HepG2 (cell line): ENCODE data around the gene ACOT2. TPM values are rescaled to one million over a fixed set of nuclear protein-coding genes. Genes with fewer than 3 reads are reported as not detected.
"Not testable (repeated sequence)": the region's sequence is repeated elsewhere in the genome, so short reads cannot be mapped to it uniquely, and the experiment has no call there.

ENCODE experiments used
- ATAC-seq: fragments of 200-7000 bp; cut with Tn5 transposase; 3 replicates; pipeline ENCODE4 v1.9.1; 2020; ENCODE audit warnings: mild to moderate bottlenecking, moderate library complexity
- BruUV-seq: library from RNA; stranded (reverse); fragments of 400-500 nt; replicated peaks from 2 replicates; lab custom pipeline; 2021; lab: Mats Ljungman, UMichigan
- CTCF ChIA-PET: fragments of 300-600 bp; formaldehyde crosslinking; extraction: SDS; loops from one replicate; lab custom pipeline; 2021; ENCODE audit warnings: low total read pairs, inconsistent platforms, low intra/inter-chr PET ratio; lab: Yijun Ruan, JAX
- POLR2A ChIA-PET: fragments of 350-600 bp; sonication (Branson Sonifier 250); formaldehyde crosslinking; loops from one replicate; lab custom pipeline; 2020; ENCODE audit warnings: antibody characterized with exemption, inconsistent platforms; lab: Yijun Ruan, JAX
- DNase-seq: peaks from one replicate; pipeline ENCODE4 v3.0.0-alpha.2; 2015; ENCODE audit warnings: low spot score
- FAIRE-seq: peaks from 3 replicates; lab custom pipeline; 2011; peaks lifted over from hg19 to GRCh38; lab: Jason Lieb, UNC
- H2AFZ ChIP-seq: one replicate; pipeline ENCODE4 v1.6.1; 2011; ENCODE audit warnings: low read length, inconsistent platforms
- H3K27ac ChIP-seq: fragments of 300-600 bp; 3 replicates; pipeline ENCODE4 v1.8.0; 2011; ENCODE audit warnings: mixed run types, mild to moderate bottlenecking, mixed read lengths, low read length, inconsistent platforms; ENCODE audit not compliant: insufficient read depth; ENCODE audit errors: extremely low read length
- H3K27me3 ChIP-seq, 2 experiments: fragments of 200-600 bp in 1 of 2; 2 replicates in 1 of 2; 3 replicates in 1 of 2; pipeline versions ENCODE4 v1.6.0 to v1.8.0; 2011; ENCODE audit warnings: low read length in 2 of 2, mild to moderate bottlenecking in 2 of 2, moderate library complexity in 2 of 2, inconsistent platforms in 1 of 2; ENCODE audit not compliant: insufficient read depth in 2 of 2, control insufficient read depth in 1 of 2
- H3K36me3 ChIP-seq, 2 experiments: fragments of 200-600 bp in 1 of 2; replicated peaks in 1 of 2; 2 replicates in 1 of 2; 3 replicates in 1 of 2; pipeline versions ENCODE4 v1.5.1 to v1.8.0; 2011; ENCODE audit warnings: low read length in 2 of 2, inconsistent platforms in 1 of 2; ENCODE audit not compliant: insufficient read depth in 2 of 2, control insufficient read depth in 1 of 2
- H3K4me1 ChIP-seq: 2 replicates; pipeline ENCODE4 v1.5.1; 2012; ENCODE audit warnings: low read length, inconsistent platforms; ENCODE audit not compliant: insufficient read depth
- H3K4me2 ChIP-seq: 2 replicates; pipeline ENCODE4 v1.6.0; 2011; ENCODE audit warnings: low read depth, low read length, inconsistent platforms
- H3K4me3 ChIP-seq, 3 experiments: fragments of 200-600 bp in 1 of 3; sonication (generic), shearing (Covaris generic) in 1 of 3; replicated peaks in 1 of 3; 2 replicates each; pipeline ENCODE4 v1.5.1; 2011 to 2016; ENCODE audit warnings: low read length in 3 of 3, inconsistent platforms in 2 of 3, low read depth in 2 of 3, mild to moderate bottlenecking in 2 of 3, control low read depth in 1 of 3, mixed read lengths in 1 of 3; ENCODE audit not compliant: insufficient read depth in 1 of 3
- H3K79me2 ChIP-seq: one replicate; pipeline ENCODE4 v1.6.1; 2011; ENCODE audit warnings: low read length, inconsistent platforms; ENCODE audit not compliant: insufficient read depth
- H3K9ac ChIP-seq: 2 replicates; pipeline ENCODE4 v1.6.0; 2011; ENCODE audit warnings: mild to moderate bottlenecking, low read depth, low read length, inconsistent platforms; ENCODE audit not compliant: insufficient read depth
- H3K9me3 ChIP-seq: 2 replicates; pipeline ENCODE4 v1.5.1; 2012; ENCODE audit warnings: mild to moderate bottlenecking, low read length
- H4K20me1 ChIP-seq: 2 replicates; pipeline ENCODE4 v1.6.0; 2011; ENCODE audit warnings: inconsistent platforms, mild to moderate bottlenecking, low read length, moderate library complexity; ENCODE audit not compliant: insufficient read depth
- HNRNPLL ChIP-seq: fragments of 200-400 bp; formaldehyde crosslinking; IDR thresholded peaks from 2 replicates; pipeline ENCODE4 v1.6.1; 2017; ENCODE audit warnings: mild to moderate bottlenecking, low read depth, low read length; ENCODE audit not compliant: poor library complexity, severe bottlenecking
- TARDBP ChIP-seq: sonication (generic); formaldehyde crosslinking; IDR thresholded peaks from 2 replicates; pipeline ENCODE4 v1.8.0; 2022; ENCODE audit warnings: mild to moderate bottlenecking, missing genetic modification reagents
- WGBS: methylation state at CpG from one replicate; pipeline ENCODE4 v1.1.6; 2017; ENCODE audit warnings: low lambda C conversion rate; 5-methylcytosine and 5-hydroxymethylcytosine counted together
- in situ Hi-C: cut with HindIII; loops from 2 replicates; pipeline ENCODE4 v1.10.0; 2017; ENCODE audit warnings: low pct_unique_long_range_greater_than_20kb; ENCODE audit not compliant: extremely low pct_ligation_motif_present
- intact Hi-C: fragments of 100-400 bp; cut with micrococcal nuclease; formaldehyde crosslinking; loops from one replicate; pipeline ENCODE4 v1.10.0; 2022; ENCODE audit not compliant: unreplicated experiment
- polyA plus RNA-seq, 8 experiments: library from polyadenylated mRNA; depleted of rRNA in 3 of 8; stranded (reverse) in 7 of 8; unstranded in 1 of 8; fragments of >200 nt; fragmentation: Illumina TruSeq in 4 of 8; extraction: Trizol in 4 of 8; gene quantifications; 2 replicates each; pipeline versions ENCODE4 v1.2.1 to v1.2.3, GENCODE V29; 2011 to 2016; ENCODE audit warnings: low read depth in 4 of 8, missing spikeins in 1 of 8, mixed read lengths in 1 of 8; ENCODE audit not compliant: insufficient read depth in 1 of 8
- total RNA-seq, 5 experiments: library from RNA; depleted of rRNA; stranded (reverse); fragments of >200 nt; fragmentation: Illumina TruSeq; extraction: Trizol; gene quantifications; 2 replicates each; pipeline ENCODE4 v1.2.3, GENCODE V29; 2016; ENCODE audit warnings: low read depth in 1 of 5
- TF ChIP-seq, protein P1 (sequence below): sonication (generic); formaldehyde crosslinking; IDR thresholded peaks from 2 replicates; pipeline ENCODE4 v1.4.0; 2020; ENCODE audit warnings: missing genetic modification reagents, mild to moderate bottlenecking, borderline replicate concordance
- TF ChIP-seq, protein P2 (sequence below): sonication (generic); formaldehyde crosslinking; IDR thresholded peaks from 2 replicates; pipeline ENCODE4 v1.9.0; 2022; ENCODE audit warnings: missing genetic modification reagents, mild to moderate bottlenecking, borderline replicate concordance
- TF ChIP-seq, protein P3 (sequence below): sonication (generic); formaldehyde crosslinking; IDR thresholded peaks from 2 replicates; pipeline ENCODE4 v1.4.0; 2020; ENCODE audit warnings: missing genetic modification reagents

The ACOT2 gene
- total and polyA plus RNA-seq, 2 of the 13 experiments (the other 11 are each of a cell fraction or from before 2014, with no cell fraction given) = 60.0 to 110 TPM

DNA sequence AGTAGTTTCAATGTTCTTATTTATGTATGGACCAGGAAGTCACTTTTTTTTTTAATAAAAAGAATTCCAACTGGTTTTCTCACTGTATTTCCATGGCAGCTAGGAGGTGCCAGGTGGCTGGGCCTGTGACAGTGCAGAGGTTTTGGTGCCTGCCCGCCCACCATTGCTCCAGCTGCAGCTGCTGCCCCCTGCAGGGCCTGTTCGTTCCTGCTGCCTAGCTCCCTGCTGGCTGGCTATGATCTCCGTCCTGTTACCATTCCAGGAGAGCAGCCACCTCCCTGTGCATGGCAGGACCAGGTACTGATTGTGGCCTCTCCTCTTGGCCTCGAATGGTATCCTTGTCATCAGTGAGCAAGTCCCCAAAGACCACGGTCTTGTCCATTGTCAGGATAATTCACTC, 30.0 kb upstream of the ACOT2 start (continued):
- TF ChIP-seq, protein P1, sequence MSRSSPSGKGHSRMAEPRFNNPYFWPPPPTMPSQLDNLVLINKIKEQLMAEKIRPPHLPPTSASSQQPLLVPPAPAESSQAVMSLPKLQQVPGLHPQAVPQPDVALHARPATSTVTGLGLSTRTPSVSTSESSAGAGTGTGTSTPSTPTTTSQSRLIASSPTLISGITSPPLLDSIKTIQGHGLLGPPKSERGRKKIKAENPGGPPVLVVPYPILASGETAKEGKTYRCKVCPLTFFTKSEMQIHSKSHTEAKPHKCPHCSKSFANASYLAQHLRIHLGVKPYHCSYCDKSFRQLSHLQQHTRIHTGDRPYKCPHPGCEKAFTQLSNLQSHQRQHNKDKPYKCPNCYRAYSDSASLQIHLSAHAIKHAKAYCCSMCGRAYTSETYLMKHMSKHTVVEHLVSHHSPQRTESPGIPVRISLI (CRISPR knock-in tag) = 0 out of 2 replicates have a peak, but pooled peaks have one; percentile 4
- TF ChIP-seq, protein P2, sequence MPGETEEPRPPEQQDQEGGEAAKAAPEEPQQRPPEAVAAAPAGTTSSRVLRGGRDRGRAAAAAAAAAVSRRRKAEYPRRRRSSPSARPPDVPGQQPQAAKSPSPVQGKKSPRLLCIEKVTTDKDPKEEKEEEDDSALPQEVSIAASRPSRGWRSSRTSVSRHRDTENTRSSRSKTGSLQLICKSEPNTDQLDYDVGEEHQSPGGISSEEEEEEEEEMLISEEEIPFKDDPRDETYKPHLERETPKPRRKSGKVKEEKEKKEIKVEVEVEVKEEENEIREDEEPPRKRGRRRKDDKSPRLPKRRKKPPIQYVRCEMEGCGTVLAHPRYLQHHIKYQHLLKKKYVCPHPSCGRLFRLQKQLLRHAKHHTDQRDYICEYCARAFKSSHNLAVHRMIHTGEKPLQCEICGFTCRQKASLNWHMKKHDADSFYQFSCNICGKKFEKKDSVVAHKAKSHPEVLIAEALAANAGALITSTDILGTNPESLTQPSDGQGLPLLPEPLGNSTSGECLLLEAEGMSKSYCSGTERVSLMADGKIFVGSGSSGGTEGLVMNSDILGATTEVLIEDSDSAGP (CRISPR knock-in tag) = peak; percentile 27; the same call in 1 of the 2 replicates
- TF ChIP-seq HNRNPLL = peak; percentile 33
- TF ChIP-seq TARDBP (CRISPR knock-in tag) = 0 out of 2 replicates have a peak, but pooled peaks have one; percentile 34

DNA sequence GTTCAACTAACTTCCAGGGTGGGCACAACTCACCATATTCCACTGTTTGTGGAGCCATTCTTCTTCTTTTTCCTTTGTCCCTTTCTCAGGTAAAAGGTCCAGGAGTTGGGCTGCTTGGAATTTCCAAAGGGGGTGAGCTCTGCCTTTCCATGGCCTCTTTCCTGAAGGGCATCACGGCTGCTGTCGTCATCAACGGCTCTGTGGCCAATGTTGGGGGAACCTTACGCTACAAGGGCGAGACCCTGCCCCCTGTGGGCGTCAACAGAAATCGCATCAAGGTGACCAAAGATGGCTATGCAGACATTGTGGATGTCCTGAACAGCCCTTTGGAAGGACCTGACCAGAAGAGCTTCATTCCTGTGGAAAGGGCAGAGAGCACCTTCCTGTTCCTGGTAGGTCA, 26.1 kb upstream of the ACOT2 start:
- TF ChIP-seq, protein P3, sequence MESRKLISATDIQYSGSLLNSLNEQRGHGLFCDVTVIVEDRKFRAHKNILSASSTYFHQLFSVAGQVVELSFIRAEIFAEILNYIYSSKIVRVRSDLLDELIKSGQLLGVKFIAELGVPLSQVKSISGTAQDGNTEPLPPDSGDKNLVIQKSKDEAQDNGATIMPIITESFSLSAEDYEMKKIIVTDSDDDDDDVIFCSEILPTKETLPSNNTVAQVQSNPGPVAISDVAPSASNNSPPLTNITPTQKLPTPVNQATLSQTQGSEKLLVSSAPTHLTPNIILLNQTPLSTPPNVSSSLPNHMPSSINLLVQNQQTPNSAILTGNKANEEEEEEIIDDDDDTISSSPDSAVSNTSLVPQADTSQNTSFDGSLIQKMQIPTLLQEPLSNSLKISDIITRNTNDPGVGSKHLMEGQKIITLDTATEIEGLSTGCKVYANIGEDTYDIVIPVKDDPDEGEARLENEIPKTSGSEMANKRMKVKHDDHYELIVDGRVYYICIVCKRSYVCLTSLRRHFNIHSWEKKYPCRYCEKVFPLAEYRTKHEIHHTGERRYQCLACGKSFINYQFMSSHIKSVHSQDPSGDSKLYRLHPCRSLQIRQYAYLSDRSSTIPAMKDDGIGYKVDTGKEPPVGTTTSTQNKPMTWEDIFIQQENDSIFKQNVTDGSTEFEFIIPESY = peak; percentile 63; the same call in 1 of the 2 replicates
- H3K9ac ChIP-seq, H3K9me3 ChIP-seq, CTCF ChIA-PET, H2AFZ ChIP-seq, H3K4me2 ChIP-seq, H3K4me1 ChIP-seq, H3K79me2 ChIP-seq, H3K27ac ChIP-seq, BruUV-seq, POLR2A ChIA-PET, H3K4me3 ChIP-seq, in situ Hi-C loops, intact Hi-C loops, H3K36me3 ChIP-seq, DNase-seq, H3K27me3 ChIP-seq, H4K20me1 ChIP-seq: not testable (repeated sequence)
- ATAC-seq (peak; percentile 13; the same call in 1 of the 3 replicates), FAIRE-seq (peak; percentile 80)
- WGBS = 93% methylated on average over 7 of the region's 7 CpGs

DNA sequence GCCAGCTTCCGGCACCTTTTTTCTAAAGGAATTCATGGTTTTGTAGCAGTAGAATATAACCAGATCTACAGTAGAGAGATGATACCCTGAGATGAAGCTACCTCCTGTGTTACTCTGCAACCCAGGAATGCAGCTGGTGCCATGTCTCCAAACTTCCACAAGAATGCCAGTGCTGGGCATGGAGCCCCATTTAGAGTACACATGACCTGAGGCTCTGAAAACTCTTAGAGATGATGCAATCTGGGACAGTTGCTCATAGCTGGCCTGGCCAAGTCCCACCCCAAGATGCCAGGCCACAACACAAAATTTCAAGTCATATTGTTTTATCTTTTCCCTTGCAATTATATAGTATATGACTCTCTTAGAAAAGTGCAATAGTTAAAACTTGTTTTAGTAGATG, 23.7 kb upstream of the ACOT2 start:
- H3K4me3 ChIP-seq, H3K4me2 ChIP-seq, H3K9me3 ChIP-seq, DNase-seq, in situ Hi-C loops, POLR2A ChIA-PET, H3K27ac ChIP-seq, H3K36me3 ChIP-seq, ATAC-seq, H4K20me1 ChIP-seq, CTCF ChIA-PET, BruUV-seq, H2AFZ ChIP-seq, intact Hi-C loops, H3K79me2 ChIP-seq, FAIRE-seq, H3K4me1 ChIP-seq, H3K27me3 ChIP-seq, H3K9ac ChIP-seq: not testable (repeated sequence)
- WGBS = 86% methylated on average over 1 of the region's 1 CpG
